GM18511 (cell line): Measurements from ENCODE around the gene POLE.

ENCODE experiments used
- ATAC-seq: cut with Tn5 transposase; IDR thresholded peaks from one replicate; pipeline ENCODE4 v1.9.1; 2021; ENCODE audit warnings: mild to moderate bottlenecking, moderate library complexity; ENCODE audit not compliant: unreplicated experiment

The POLE gene

DNA sequence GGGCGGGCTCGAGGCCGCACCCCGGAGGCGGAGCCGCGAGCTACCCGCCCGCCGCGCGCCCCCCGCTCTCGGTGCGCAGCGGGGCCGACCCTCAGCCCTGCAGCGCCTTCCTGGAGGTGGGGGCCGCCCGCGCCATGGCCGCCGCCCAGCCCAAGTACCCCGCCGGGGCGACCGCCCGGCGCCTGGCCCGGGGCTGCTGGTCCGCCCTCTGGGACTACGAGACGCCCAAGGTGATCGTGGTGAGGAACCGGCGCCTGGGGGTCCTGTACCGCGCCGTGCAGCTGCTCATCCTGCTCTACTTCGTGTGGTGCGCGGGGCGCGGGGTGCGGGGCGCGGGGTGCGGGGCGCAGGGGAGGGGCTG is 68.5 kb downstream of the POLE start, which contains the start of gene P2RX2:
P2RX2 (plus strand) TSS at position 94 of the 361 bp plus-strand sequence; CDS start at position 135, 41 bp downstream.
- no peak for ATAC-seq

DNA sequence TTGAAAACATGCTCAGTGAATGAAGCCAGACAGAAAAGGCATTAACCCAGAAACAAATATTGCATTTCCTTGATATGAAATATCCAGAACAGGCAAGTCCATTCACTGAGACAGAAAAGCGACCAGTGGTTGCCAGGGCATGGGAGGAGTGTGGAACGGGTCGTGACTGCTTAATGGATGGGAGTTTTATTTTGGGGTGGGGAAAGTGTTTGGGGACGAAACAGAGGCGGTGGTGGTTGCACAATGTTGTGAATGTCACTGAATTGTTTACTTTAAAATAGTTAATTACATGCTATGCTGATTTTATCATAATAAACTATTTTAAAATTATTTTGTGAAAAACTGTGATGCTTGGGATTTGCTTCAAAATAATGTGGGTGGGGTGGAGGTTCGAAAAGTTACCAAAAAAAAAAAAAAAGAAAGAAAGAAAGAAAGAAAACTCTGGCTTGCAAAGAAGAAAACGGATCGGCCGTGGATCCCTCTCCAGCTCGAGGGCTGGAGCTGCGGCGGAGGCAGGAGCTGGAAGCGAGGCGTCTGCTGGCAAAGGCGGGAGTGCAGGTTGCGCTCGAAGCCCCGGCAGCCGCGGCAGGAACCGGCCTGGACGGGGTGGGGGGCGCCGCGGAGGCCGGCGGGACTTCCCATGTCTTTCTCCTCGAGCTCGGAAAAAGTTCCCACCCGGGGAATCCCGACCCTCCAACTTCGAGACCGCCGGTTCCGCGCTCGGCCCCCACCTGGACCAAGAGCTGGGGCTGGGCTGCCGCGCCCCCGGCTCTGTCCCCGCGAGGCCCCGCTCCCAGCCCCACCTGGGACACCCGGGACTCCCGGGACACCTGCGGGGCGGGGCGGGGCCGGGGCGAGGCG is 69.1 kb downstream of the POLE start:
- no peak for ATAC-seq

- no peak for ATAC-seq
These were observed 69.9 kb downstream of the POLE start for GRCh38 chr12:132617135-132617701.

GRCh38 chr12:132615579-132616038 is 71.5 kb downstream of the POLE start:
- ATAC-seq = no peak

DNA sequence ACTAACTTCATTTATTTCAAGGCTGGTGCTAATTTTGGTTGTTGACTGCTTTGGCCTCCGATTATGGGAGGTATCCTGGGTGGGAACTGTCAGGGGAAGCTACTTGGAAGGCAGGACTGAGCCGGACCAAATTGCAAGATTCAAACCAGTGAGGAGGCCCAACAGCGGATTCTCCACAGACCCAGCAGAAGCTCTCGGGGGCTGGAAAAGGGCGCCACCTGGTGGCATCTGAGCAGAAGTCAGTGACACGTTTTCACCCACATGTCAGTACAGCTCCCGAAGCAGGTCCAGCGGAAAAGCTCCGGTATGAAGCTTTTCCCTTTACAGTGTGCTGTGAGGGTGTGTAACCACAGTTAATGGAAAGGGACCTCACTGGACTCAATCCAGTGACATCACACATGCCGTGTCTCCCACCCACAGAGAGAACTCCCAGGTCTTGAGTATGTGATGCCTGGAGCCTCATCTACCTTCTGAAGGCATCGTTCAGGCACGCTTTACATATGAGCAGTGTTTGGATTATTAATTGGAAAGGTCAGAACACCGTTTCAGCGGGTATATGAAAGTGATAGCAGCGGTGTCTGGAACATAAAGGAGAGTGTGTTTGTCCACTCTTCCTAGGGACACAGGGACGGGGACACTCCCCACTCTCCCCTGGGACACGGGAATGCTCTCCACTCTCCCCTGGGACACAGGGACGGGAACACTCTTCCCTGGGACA is 72.1 kb downstream of the POLE start:
- peak; percentile 64 for ATAC-seq

DNA sequence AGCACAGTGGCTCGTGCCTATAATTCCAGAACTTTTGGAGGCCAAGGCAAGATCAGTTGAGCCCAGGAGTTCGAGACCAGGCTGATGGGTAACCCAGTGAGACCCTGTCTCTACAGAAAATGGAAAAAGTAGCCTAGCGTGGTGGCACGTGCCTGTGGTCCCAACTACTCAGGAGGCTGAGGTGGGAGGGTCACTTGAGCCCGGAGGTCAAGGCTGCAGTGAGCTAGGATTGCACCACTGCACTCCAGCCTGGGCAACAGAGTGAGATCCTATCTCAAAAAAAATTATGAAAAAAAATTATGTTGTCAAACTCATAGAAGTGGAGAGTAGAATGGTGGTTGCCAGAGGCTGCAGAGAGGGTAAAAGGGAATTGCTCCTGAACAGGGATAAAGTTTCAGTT is 73.1 kb downstream of the POLE start:
- ATAC-seq = no peak

GRCh38 chr12:132611620-132612019 is 75.5 kb downstream of the POLE start:
- no peak for ATAC-seq

DNA sequence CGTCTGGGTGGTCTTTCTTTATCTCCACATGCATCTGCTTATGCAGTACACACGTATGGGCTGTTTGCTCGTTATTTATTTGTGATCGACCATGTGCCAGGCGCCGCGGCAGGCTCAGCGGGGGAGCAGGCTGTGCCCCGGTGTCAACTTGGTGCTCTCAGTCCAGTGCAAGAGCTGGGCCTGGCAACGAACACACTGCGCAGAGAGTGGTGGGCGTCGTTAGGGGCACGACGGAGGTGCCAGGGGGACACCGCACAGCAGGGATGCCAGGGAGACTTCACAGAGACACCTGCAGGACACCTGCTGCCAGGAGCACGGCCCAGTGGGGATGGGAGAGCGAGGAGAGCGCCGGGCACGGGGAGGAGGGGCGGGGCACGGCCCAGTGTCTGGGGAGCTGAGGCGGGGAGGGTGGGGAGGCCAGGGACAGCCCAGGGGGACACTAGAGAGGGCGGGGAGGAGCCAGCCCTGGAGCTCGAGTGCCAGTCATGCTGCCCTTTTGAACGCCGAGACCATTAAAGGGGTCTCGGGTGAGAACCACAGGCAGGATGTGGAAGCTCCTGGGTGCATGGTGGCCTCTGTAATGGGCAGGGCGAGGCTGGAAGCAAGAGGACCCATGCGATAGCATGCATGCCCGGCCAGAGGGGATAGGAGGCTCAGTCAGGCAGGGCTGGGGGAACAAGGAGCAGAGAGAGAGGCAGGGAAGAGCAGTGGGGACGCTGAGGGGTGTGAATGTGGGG is 76.1 kb downstream of the POLE start:
- ATAC-seq = no peak

- no peak for ATAC-seq
These were observed 76.9 kb downstream of the POLE start, which contains the start of gene LRCOL1 for GRCh38 chr12:132610051-132610759. Gene LRCOL1, minus strand, starts transcription at chr12:132610582. Its CDS starts 4,331 bp downstream, at chr12:132606251.

- ATAC-seq = no peak
These were observed 78.6 kb downstream of the POLE start for GRCh38 chr12:132608231-132609171.

GRCh38 chr12:132606927-132607326 is 80.2 kb downstream of the POLE start:
- ATAC-seq = no peak

GRCh38 chr12:132606466-132606865 is 80.7 kb downstream of the POLE start:
- ATAC-seq = no peak

- no peak for ATAC-seq
These were observed 81.2 kb downstream of the POLE start for GRCh38 chr12:132605892-132606291.

DNA sequence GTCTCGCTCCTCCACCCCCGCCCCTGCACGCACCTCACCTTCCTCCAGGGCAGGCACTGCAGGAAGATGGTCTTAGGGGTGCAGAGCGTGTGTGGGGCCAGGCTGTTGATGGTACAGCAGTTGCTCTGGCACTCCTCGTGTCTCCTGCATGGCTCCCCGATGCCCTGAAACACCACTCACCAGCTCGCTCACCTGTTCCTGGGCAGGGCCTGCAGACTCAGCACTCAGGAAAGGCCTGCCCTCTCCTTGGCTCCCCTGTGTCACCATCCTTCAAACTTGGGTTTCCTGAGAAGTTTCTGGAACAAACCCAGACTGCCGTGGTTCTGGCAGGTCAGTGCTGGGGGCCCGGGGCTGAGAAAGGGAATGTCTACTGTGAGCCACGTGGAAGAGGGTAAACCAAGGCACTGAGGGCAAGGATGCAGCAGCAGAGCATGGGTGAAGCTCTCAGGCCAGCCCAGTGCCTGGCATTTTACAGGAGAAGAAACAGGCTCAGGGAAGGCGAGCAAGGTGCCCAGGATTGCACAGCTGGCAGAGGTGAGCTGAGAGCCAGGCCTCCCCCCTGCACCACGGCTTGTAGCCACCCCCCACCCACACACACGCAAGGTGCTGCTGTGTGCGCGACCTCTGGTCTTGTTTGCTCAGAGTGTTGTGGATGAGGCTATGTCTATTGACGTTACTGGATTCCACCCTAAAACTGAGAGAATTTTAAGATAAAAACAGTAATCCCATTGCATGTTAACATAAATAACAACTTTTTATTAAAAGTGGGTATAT is 82.3 kb downstream of the POLE start:
- ATAC-seq = no peak

GRCh38 chr12:132604151-132604618 is 83.0 kb downstream of the POLE start:
- ATAC-seq = no peak

DNA sequence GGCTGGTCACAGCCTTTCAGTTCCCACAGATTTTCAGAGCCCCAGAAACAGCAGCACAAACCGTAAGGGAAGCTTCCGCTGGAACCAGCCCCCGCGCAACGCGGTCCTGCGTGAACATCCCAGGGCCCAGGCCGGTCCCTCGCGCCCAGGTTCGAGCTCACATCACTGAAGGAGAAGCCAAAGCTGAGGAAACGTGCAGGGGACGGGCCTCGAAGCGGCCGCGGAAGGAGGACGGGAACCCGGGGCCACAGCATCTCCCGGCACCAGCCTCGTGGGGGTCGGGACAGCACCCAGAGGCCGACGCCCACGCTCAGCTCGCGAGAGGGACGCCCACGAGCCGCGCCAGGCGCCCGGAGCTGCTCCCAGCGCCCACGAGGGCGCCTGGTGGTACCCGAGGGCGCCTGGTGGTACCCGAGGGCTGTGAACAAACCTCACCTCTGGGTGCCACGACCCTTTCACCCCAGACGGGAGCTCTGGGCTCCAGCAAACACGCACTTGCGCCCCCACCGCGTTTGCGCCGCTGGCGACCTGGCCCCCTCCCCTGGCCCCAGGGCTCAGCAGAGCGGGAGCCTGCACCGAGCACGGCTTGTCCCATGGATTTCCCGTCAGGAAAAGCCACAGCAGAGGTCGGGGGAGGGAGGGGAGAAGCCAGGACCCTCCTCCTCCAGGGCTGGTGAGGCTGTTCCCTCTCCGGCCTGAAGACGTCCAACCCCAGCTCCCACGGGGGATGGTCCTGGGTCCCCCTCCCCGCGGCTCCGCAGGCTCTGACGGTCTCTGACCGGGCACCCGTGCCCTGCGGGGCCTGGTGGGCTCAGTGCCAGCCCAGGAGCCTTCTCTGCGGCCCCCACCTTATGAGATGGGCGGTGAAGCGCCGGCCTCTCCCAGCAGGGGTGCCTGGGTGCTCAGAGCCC is 83.6 kb downstream of the POLE start:
- no peak for ATAC-seq

GRCh38 chr12:132602572-132603239 is 84.4 kb downstream of the POLE start:
- no peak for ATAC-seq
